Muscle of arm (tissue), 12 donors: ENCODE measurements around the gene USP25. TPM values are rescaled to one million over a fixed set of nuclear protein-coding genes. Genes with fewer than 3 reads are reported as not detected.

Experiments
- DNase-seq: peaks from one replicate; pipeline ENCODE4 v3.0.0-alpha.2; 2013
- polyA plus RNA-seq, 12 donors: library from polyadenylated mRNA; unstranded; fragments of 120-200 nt; gene quantifications; one replicate each; pipeline ENCODE4 v1.2.1, GENCODE V29; 2013; ENCODE audit not compliant: insufficient read length in 12 of 12

USP25 gene
- polyA plus RNA-seq, 12 donors: 26.3 to 69.6 (median 51.1) TPM; not detected in 1

DNA sequence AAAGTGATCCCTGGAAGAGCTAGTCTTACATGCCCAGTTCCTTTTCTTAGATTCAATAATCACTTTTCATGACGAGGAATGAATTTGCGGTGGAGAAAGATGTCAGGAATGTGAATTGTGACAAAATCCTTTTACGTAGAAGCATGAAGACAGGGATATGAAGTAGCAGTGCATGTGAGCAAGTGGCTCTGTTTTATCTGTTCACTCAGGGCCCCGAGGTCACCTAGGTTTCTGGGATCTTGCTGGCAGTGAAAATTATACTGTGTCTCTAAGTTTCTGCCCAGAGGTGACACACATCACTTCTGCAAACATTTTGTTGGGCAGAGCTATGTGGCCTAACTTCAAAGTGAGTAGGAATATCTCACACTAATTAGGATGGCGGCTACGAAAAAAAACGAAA lies 79.3 kb downstream of the USP25 start:
- no peak for DNase-seq

DNA sequence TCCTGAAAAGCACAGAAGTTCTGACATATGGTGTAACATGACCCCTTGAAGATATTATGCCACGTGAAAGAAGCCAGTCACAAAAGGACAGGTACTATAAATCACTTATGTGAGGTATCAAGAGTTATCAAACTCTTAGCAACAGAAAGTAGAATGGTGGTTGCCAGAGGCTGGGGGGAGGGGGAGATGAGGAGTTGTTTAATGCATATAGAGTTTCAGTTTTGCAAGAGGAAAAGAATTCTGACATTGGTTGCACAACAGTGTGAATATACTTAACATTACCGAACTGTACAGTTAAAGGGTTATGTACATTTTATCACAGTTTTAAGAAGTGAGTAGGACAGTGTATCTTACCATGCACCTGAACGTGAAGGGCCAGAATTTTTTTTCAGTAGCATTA lies 80.0 kb downstream of the USP25 start:
- DNase-seq: no peak

DNA sequence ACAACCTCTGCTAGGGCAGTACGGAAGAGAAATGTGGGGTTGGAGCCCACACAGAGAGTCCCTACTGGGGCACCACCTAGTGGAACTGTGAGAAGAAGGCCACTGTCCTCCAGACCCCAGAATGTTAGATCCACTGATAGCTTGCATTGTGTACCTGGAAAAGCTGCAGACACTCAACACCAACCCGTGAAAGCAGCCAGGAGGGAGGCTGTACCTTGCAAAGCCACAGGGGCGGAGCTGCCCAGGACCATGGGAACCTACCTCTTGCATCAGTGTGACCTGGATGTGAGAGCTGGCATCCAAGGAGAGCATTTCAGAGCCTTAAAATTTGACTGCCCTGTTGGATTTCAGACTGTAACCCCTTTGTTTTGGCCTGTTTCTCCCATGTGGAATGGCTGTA lies 85.5 kb downstream of the USP25 start:
- no peak for DNase-seq

- DNase-seq: no peak
Measured at GRCh38 chr21:15820327-15820726, 90.5 kb downstream of the USP25 start.

DNA sequence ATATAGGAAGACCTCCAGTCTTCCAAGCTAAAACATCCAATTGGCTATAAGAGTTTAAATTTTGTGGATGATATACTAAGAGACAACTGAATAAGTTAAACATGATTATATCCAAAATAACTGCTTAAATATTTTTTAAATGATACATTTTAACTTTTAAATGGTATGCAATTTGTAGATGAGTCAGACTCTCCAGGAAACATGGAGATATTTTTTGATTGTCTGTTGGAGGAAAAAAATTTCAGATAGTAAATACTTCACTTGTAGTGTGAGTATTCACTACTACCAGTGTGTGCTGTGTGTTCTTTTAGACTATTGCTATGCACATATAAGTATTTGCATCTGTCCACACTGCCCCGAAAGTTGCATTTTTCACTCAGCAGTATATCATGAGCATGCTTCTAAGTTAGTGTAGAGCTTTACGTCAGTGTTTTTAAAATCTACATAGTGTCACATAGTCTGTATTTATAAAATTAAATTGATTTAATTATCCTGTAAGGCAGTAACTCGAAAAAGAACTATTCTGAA lies 91.1 kb downstream of the USP25 start:
- DNase-seq: no peak

DNA sequence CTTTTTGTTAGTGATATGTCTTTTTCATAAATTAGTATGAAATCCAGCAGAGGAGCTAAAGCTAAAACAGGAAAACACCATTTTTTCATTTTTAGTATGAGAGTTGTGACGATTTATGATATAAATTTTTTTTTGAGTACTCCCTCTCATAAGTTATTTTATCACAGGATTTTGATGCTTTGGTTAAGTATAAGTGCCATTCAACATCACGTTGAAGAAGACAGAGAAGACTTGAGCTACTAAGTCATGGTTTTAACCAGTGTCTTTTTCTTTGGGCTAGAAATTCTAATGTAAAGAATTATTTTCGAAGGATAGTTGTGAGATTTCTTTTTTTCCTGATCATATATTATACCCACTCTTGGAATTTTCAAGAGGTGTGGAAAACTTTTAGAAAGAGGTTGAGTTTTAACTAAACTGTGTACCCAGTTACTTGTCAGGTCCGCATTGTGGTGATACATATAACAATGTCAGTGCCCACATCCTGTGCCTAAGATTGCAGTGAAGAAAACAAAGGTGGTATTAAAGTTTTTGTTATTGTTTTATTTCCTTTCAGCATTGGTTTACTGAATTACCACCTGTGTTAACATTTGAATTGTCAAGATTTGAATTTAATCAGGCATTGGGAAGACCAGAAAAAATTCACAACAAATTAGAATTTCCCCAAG lies 93.8 kb downstream of the USP25 start:
- no peak for DNase-seq

DNA sequence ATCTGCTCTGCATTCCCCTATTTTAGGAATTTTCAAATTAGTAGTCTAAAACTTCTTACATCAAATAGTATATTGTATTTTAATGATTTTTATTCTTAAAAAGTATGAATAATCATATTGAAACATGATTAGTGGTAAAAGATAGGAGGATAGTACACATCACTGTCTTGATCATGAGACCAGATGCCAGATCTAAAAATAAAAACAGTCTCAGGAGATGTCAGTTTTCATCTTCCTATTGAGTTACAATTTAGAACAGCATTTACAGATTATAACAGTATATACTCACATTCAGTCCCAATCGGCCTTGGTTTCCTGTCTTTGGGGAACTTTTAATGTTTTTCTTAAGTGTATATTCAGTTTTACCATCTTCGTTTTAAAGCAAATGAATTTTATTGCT lies 95.9 kb downstream of the USP25 start:
- no peak for DNase-seq

DNA sequence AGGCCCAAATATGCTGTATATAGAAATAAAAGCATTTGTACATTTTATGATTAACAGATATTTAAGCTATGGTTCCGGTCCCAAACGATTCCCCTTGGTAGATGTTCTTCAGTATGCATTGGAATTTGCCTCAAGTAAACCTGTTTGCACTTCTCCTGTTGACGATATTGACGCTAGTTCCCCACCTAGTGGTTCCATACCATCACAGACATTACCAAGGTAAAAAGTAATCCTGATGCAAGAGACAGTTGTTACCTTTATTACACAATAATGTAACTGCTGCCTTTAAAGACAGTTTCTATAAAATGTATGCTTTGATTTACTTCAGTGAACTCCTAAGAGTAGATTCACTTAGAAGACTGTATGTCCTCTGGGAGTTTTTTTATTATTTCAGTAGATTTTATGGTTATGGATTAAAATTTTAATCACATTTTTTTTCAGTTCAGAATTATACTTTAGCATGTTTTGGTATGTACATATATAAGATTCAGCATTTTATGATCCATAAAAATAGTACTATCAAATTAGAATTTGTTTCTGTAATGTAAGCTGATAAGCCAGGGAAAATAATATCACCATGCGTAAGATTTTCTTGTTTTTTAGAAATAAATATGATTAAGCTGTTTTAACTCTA lies 96.5 kb downstream of the USP25 start:
- no peak for DNase-seq

- no peak for DNase-seq
Measured at GRCh38 chr21:15826908-15827601, 97.3 kb downstream of the USP25 start.

DNA sequence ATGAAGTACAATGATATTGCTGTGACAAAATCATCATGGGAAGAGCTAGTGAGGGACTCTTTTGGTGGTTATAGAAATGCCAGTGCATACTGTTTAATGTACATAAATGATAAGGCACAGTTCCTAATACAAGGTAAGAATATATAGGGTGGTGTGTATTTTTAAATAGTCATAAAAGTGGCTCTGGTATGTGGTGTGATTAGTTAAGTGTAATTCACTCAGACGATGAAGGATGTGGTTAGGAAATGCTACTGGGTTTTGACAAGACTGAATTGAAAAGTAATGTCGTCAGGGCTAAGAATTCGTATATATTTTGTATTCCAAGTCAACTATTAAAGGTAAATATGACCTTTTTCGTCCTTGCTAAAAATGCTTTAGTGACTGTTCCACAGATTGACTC lies 101.7 kb downstream of the USP25 start:
- DNase-seq: no peak

DNA sequence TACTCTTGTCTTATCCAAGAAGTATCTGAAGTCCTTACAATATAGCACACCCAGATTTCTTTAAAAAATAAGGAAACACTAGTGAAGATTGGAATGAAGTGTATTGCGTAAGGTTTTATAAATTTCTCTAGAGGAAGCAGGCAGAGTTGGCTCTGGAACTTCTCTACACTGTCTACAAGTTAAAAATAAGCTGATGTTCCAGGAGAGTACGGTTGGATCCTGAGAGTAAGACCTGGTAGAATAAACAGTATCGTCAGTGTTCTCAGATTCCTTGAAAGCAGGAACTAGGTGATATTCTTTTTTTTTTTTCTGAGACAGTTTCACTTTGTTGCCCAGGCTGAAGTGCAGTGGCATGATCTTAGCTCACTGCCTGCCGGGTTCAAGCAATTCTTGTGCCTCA lies 107.9 kb downstream of the USP25 start:
- DNase-seq: no peak

DNA sequence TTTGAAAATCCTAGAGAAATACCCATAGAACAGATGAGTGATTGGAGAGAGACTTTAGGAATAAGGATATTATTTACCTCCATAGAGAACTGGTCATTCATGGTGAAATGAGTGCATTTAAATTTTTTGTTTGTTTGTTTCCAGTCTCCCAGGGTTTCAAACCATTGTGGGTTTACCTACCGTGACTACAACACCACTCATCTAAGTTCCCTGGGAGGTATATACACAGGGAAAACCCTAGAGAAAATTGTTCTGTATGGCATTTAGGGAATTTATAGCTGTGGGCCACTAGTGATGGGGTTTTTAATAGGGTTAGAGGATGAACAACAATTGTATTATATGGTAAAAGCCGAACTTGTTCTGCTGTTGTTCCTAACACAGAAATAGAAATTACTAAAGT lies 109.2 kb downstream of the USP25 start:
- no peak for DNase-seq

GRCh38 chr21:15839601-15840000 lies 109.8 kb downstream of the USP25 start:
- DNase-seq: no peak

GRCh38 chr21:15840406-15840805 lies 110.6 kb downstream of the USP25 start:
- no peak for DNase-seq

DNA sequence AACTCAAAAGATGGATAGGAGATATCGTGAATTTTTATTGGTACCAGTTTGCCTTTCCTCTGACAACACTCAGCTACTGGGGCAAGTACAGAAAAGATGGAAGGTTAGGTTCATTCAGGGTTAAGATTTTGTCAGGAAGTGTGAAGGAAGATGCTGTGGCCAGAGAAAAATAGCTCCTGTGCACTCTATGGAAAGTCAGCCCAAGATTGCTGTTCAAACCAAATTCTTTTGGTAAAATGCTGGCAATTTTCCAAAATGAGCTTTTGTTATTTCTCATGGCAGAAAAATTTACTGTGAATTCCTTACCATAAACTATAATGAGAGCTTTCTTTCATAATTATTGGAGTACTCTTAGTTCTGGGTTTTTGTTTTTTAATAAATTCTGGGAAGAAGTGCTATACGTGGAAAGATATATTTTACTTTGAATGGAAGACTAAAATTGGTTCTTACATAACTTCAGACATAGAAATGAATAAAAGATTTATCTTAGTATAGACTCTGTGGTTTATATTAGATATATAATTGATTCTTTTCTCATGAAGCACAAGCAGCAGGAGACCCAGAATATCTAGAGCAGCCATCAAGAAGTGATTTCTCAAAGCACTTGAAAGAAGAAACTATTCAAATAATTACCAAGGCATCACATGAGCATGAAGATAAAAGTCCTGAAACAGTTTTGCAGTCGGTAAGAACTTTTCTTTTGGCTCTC lies 112.2 kb downstream of the USP25 start:
- no peak for DNase-seq

GRCh38 chr21:15842565-15842880 lies 112.7 kb downstream of the USP25 start:
- DNase-seq: no peak

DNA sequence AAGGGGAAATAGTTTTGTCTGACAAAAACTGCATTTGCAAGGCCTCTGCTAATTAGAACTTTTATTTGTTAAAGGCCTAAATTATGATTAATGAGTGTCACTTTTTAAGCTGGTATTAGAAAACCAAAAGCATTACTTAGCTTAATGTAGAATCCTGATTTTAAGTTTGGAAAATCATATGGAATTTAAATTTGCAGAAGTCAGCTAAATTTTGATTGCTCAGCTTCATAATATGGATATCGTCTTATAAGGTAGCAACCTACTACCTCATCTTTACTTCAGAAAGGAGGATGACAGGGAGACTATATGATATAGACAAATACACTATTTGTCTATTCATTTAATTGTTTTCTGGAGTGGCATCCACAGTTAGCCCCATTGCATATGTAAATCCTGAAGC lies 114.0 kb downstream of the USP25 start:
- no peak for DNase-seq

DNA sequence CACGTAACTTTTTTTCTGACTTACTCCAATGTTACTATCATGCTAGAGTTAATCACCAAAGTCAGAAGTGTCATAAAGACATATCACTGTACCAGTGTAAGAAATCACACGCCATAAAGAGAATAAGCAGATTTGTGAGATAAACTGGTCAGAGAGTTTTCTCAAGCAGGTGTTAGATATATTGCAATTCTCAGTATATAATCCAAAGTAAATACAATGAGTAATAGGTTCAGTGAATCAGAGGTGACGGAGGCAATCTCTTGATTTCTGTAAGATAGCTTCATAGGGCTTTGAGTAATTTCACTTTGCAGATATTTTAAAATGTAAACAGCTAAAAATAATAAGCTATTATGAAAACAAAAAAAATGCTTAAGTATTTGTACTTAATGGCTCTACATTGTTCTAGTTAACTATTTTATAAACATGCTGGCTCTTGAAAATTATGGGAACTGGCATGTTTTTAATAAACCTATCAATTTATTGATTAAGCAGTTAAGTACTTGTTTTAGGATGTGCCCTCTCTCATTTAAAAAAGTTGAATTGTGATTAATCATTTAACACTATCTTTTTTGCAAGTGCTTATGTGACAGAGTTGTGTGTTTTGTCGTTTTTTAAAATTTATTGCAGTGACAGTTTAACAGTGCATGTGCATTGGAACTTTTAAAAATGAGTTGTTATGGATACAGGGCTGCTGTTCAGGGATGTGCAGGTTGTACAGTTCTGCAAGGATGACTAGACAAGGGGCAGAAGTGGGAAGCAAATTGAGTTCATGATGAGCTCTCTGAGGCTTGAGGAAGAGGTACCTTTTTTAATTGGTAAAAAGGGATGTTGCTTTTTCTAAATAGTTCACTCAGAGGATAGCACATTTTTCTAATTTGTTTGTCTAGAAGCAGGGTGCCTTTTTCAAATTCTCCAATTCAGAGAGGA lies 119.1 kb downstream of the USP25 start:
- DNase-seq: no peak

DNA sequence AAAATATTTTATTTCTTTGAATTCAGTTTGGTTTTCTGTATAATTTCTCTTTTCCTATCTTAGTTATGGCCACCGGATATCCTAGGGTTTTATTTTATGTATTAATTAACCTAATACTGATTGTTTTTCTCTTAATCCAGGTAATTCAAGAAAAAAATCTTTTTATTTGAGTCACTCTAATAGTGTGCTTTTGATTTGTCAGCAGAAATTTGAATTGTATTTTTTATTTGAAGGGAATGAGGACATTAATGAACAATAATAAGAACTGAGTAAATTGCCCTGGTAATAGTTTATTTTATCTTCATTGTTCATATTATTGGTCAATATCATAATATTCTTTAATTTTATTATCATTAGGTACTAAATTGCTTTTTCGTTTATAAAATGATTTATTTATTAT lies 120.1 kb downstream of the USP25 start:
- DNase-seq: no peak

DNA sequence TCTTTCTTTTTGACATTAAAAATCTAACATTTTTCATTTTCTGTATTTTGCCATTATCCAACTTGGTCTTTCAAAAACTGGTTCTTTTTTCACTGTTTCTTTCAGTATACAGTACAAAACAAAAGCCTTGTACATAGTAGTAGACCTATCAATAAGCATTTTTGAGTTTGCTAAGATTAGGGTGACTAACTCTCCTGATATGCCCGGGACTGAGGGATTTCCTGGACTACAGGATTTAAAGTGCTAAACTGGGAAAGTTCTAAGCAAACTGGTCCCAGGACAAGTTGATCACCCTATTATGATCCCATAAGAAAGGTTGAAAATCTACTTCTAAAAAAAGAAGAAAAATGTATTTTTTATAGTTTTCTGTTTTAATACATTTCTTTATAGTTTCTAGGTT lies 120.9 kb downstream of the USP25 start:
- no peak for DNase-seq

DNA sequence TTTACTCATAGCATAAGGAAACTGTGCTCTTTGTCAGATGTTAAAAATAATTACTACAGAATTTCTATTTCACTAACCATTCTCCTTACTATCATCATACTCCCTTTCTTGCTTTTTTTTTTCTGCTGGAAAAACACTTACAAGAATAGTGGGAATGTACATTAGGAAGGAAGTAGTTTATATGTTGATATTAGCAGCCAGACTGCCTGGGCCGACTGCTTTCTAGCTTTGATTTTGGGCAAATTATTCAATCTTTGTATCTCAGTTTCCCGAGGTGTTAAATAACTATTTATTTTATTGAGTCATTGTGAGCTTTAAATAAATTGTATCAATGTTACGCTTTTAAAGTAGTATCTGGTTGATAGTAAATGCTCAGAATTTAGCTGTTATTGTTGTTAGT lies 122.4 kb downstream of the USP25 start:
- DNase-seq: no peak

- no peak for DNase-seq
Measured at GRCh38 chr21:15853126-15853525, 123.3 kb downstream of the USP25 start.
